Measurements from ENCODE around the gene SORCS2.

Gene SORCS2

GRCh38 chr4:7394681-7395451 is 202.5 kb downstream of the SORCS2 start:
- in situ Hi-C loops (cut with MboI; ENCODE audit: low pct_unique_long_range_greater_than_20kb, low sequenced_read_pairs, unreplicated experiment) = no loop called here
- DNase-seq (ENCODE audit: low spot score) = no peak
- TF ChIP-seq CTCF (IDR thresholded peaks at IDR 0.05; ENCODE audit: extremely low read depth, insufficient read depth, missing control alignments) = no peak

GRCh38 chr4:7395645-7396044 is 203.3 kb downstream of the SORCS2 start:
- no peak for DNase-seq (ENCODE audit: low spot score)
- in situ Hi-C loops (cut with MboI; ENCODE audit: low pct_unique_long_range_greater_than_20kb, low sequenced_read_pairs, unreplicated experiment) = no loop called here
- no peak for TF ChIP-seq CTCF (IDR thresholded peaks at IDR 0.05; ENCODE audit: extremely low read depth, insufficient read depth, missing control alignments)

GRCh38 chr4:7396186-7396910 is 204.0 kb downstream of the SORCS2 start:
- TF ChIP-seq CTCF (IDR thresholded peaks at IDR 0.05; ENCODE audit: extremely low read depth, insufficient read depth, missing control alignments) = no peak

GRCh38 chr4:7397206-7398103 is 205.1 kb downstream of the SORCS2 start:
- in situ Hi-C loops (cut with MboI; ENCODE audit: low pct_unique_long_range_greater_than_20kb, low sequenced_read_pairs, unreplicated experiment) = no loop called here
- no peak for DNase-seq (ENCODE audit: low spot score)
- no peak for TF ChIP-seq CTCF (IDR thresholded peaks at IDR 0.05; ENCODE audit: extremely low read depth, insufficient read depth, missing control alignments)

More at GRCh38 chr4:7396186-7396910, 204.0 kb downstream of the SORCS2 start:
- DNase-seq (ENCODE audit: low spot score) = no peak
- in situ Hi-C loops (cut with MboI; ENCODE audit: low pct_unique_long_range_greater_than_20kb, low sequenced_read_pairs, unreplicated experiment) = no loop called here

GRCh38 chr4:7398104-7398423 is 205.7 kb downstream of the SORCS2 start:
- DNase-seq (ENCODE audit: low spot score) = no peak
- no peak for TF ChIP-seq CTCF (IDR thresholded peaks at IDR 0.05; ENCODE audit: extremely low read depth, insufficient read depth, missing control alignments)
- in situ Hi-C loops (cut with MboI; ENCODE audit: low pct_unique_long_range_greater_than_20kb, low sequenced_read_pairs, unreplicated experiment) = no loop called here

GRCh38 chr4:7398788-7399439 is 206.6 kb downstream of the SORCS2 start:
- in situ Hi-C loops (cut with MboI; ENCODE audit: low pct_unique_long_range_greater_than_20kb, low sequenced_read_pairs, unreplicated experiment) = no loop called here

More at GRCh38 chr4:7398788-7399439, 206.6 kb downstream of the SORCS2 start:
- DNase-seq (ENCODE audit: low spot score) = no peak
- TF ChIP-seq CTCF (IDR thresholded peaks at IDR 0.05; ENCODE audit: extremely low read depth, insufficient read depth, missing control alignments) = no peak
